Upper lobe of left lung (tissue), 6 donors: ENCODE data around the gene ATXN2. TPM values are rescaled to one million over a fixed set of nuclear protein-coding genes. Genes with fewer than 3 reads are reported as not detected.

Source experiments
- ATAC-seq, 2 donors: fragments of 200-7000 bp; cut with Tn5 transposase; one replicate each; pipeline ENCODE4 v1.9.1; 2022; ENCODE audit warnings: mild to moderate bottlenecking in 2 of 2, moderate library complexity in 2 of 2; ENCODE audit not compliant: low FRiP score in 2 of 2
- DNase-seq, 2 donors: peaks; one replicate each; pipeline ENCODE4 v3.0.0-alpha.2; 2019 to 2020
- H3K27ac ChIP-seq, 4 donors: fragments of 200-600 bp; sonication (generic); one replicate each; pipeline ENCODE4 v1.5.1; 2016 to 2019
- H3K27me3 ChIP-seq, 4 donors: fragments of 200-600 bp; sonication (generic); one replicate each; pipeline ENCODE4 v1.5.1; 2017 to 2019
- H3K36me3 ChIP-seq, 4 donors: fragments of 200-600 bp; sonication (generic); one replicate each; pipeline ENCODE4 v1.5.1; 2016 to 2019
- H3K4me1 ChIP-seq, 4 donors: fragments of 200-600 bp; sonication (generic); one replicate each; pipeline ENCODE4 v1.5.1; 2018 to 2019
- H3K4me3 ChIP-seq, 4 donors: fragments of 200-600 bp; sonication (generic); one replicate each; pipeline ENCODE4 v1.5.1; 2017 to 2019; ENCODE audit warnings: mild to moderate bottlenecking in 2 of 4, moderate library complexity in 1 of 4
- H3K9me3 ChIP-seq, 4 donors: fragments of 200-600 bp; sonication (generic); one replicate each; pipeline ENCODE4 v1.5.1; 2018 to 2019
- CTCF ChIP-seq, 6 experiments: fragments of 450-650 bp in 4 of 6; fragments of 200-600 bp in 2 of 6; sonication (generic) in 2 of 6; IDR thresholded peaks; one replicate each; pipeline ENCODE4 v1.5.1; 2016 to 2019; ENCODE audit warnings: antibody characterized with exemption in 6 of 6
- EP300 ChIP-seq, 4 donors: sonication (generic); formaldehyde crosslinking; IDR thresholded peaks; one replicate each; pipeline ENCODE4 v1.5.1; 2017; ENCODE audit warnings: antibody characterized with exemption in 4 of 4, control low read depth in 2 of 4
- POLR2A ChIP-seq, 4 donors: fragments of 450-650 bp; IDR thresholded peaks; one replicate each; pipeline ENCODE4 v1.5.1; 2016 to 2017; ENCODE audit warnings: antibody characterized with exemption in 4 of 4, mild to moderate bottlenecking in 2 of 4
- POLR2AphosphoS5 ChIP-seq, 2 donors: sonication (generic); formaldehyde crosslinking; IDR thresholded peaks; one replicate each; pipeline ENCODE4 v1.5.1; 2017; ENCODE audit warnings: antibody characterized with exemption in 2 of 2
- WGBS, 2 donors: methylation state at CpG; one replicate each; pipeline ENCODE4 v1.1.5; 2017 to 2018; 5-methylcytosine and 5-hydroxymethylcytosine counted together
- total RNA-seq, 6 donors: library from RNA; depleted of rRNA in 4 of 6; stranded (reverse); fragments of >200 nt in 4 of 6; gene quantifications; one replicate each; pipeline versions ENCODE4 v1.1.0 to v1.2.1, GENCODE V29; 2016 to 2021
- donor health status: DM: no; HTN: no; CAD: no; lungs with moderate emphysema.
- donor health status: DM: no; HTN: yes; CAD: no; lungs with severe emphysema.

Gene ATXN2
- total RNA-seq, 6 donors from 2014 or later, result 50.7 to 189 (median 75.2) TPM

- ATAC-seq, result no peak
- Histone ChIP-seq H3K4me3 (no peak overlapping the region), H3K27me3 (no peaks in the 10 kb centered on the region), H3K4me1 (peaks cover 4 to 25% (median 15%) of the 10 kb centered on the region in 4 donors), H3K36me3 (peaks cover 12 to 37% (median 19%) of the 10 kb centered on the region in 4 donors), H3K27ac (no peak overlapping the region), H3K9me3 (no peaks in the 10 kb centered on the region)
- WGBS, 2 donors, result 90 to 94% methylated on average over 5 of the region's 5 CpGs
- no peak for TF ChIP-seq POLR2A (IDR thresholded peaks at IDR 0.05)
- DNase-seq, result no peak
Measured at GRCh38 chr12:111640506-111640905, 41.4 kb upstream of the ATXN2 start.

DNA sequence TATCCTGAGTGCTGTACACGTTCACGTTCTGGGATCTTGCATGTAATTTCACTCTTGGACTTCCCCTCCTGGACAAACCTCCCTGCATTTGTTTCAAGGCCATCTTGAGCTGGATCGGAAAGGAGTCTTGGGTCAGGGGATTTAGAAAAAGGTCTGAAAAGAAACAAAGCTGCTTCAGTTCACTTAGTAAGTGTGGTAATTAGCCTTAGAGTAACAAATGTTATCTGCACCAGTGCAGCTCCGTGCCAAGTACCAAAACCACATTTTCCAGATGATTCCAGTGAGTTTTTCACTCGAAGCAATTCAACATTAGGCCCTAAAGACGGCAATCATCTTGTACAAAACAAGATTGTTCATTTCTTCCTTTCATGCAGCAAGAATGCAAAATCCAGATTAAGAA lies 39.4 kb upstream of the ATXN2 start:
- H3K4me1 ChIP-seq, result peaks cover 4 to 16% (median 11%) of the 10 kb centered on the region in 4 donors
- peaks cover 2 to 18% (median 6%) of the 10 kb centered on the region in 4 donors for H3K36me3 ChIP-seq
- H3K27ac ChIP-seq, result no peak overlapping the region
- 83 to 86% methylated on average over 6 of the region's 6 CpGs for WGBS, 2 donors
- DNase-seq (no peak), ATAC-seq (no peak)
- no peaks in the 10 kb centered on the region for H3K9me3 ChIP-seq
- H3K4me3 ChIP-seq, result no peak overlapping the region
- TF ChIP-seq EP300 (IDR thresholded peaks at IDR 0.05), result no peak
- TF ChIP-seq POLR2AphosphoS5 (IDR thresholded peaks at IDR 0.05), result no peak
- no peak for TF ChIP-seq POLR2A (IDR thresholded peaks at IDR 0.05)
- no peak for TF ChIP-seq CTCF (IDR thresholded peaks at IDR 0.05)
- no peaks in the 10 kb centered on the region for H3K27me3 ChIP-seq

- Histone ChIP-seq H3K4me3 (no peak overlapping the region), H3K27ac (peak overlapping the region; percentile 39 to 66 (median 49))
- ATAC-seq, result peak; percentile 67 to 84
Measured at GRCh38 chr12:111636209-111636945, 37.3 kb upstream of the ATXN2 start.

GRCh38 chr12:111635524-111635923 lies 36.4 kb upstream of the ATXN2 start:
- WGBS, 2 donors, result 77 to 84% methylated on average over 8 of the region's 8 CpGs
- Histone ChIP-seq H3K27ac (peak overlapping the region in 3 of 4 donors; percentile 39 to 66 (median 56)), H3K27me3 (no peaks in the 10 kb centered on the region), H3K4me3 (no peak overlapping the region), H3K36me3 (no peaks in the 10 kb centered on the region), H3K4me1 (peaks cover 0 to 15% (median 9%) of the 10 kb centered on the region in 4 donors), H3K9me3 (no peaks in the 10 kb centered on the region)
- ATAC-seq (peak in 1 of 2 donors; percentile 30), DNase-seq (no peak)
- TF ChIP-seq CTCF (IDR thresholded peaks at IDR 0.05) (no peak), POLR2AphosphoS5 (IDR thresholded peaks at IDR 0.05) (no peak), EP300 (IDR thresholded peaks at IDR 0.05) (no peak), POLR2A (IDR thresholded peaks at IDR 0.05) (no peak)

More at GRCh38 chr12:111636209-111636945, 37.3 kb upstream of the ATXN2 start:
- H3K36me3 ChIP-seq, result no peaks in the 10 kb centered on the region
- 42 to 48% methylated on average over 18 to 19 of the region's 19 CpGs for WGBS, 2 donors
- peaks cover 0 to 15% (median 9%) of the 10 kb centered on the region in 4 donors for H3K4me1 ChIP-seq
- H3K27me3 ChIP-seq, result no peaks in the 10 kb centered on the region
- DNase-seq, result peak in 1 of 2 donors; percentile 31
- no peaks in the 10 kb centered on the region for H3K9me3 ChIP-seq
- no peak for TF ChIP-seq EP300 (IDR thresholded peaks at IDR 0.05)

DNA sequence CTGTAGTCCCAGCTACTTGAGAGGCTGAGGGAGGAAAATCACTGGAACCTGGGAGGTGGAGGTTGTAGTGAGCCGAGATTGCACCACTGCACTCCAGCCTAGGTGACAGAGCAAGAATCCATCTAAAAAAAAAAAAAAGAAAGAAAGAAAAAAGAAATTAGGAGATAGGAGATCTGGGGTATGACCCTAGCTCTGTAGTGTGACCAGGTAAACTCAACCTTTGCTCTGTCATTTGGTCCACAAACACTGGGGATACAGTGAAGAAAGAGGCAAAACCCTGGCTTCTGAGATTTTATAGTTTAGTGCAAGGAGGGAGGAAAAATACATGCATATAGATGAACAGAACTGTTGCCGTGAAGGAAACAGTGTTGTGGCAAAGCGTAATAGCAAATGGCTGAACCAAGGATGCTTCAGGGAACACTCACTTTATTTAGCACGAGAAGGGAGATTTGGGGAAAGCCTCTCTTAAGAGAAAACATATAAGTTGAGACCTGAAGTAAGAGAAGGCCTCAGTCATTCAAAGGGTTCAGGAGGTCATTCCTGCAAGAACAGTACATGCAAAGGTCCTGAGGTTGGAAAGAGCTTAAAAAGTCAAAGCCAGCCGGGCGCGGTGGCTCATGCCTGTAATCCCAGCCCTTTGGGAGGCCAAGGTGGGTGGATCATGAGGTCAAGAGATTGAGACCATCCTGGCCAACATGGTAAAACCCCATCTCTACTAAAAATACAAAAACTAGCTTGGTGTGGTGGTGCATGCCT lies 29.6 kb upstream of the ATXN2 start:
- no peak overlapping the region for H3K4me3 ChIP-seq
- no peaks in the 10 kb centered on the region for H3K27me3 ChIP-seq
- no peak for ATAC-seq
- TF ChIP-seq EP300 (IDR thresholded peaks at IDR 0.05) (no peak), CTCF (IDR thresholded peaks at IDR 0.05) (no peak), POLR2AphosphoS5 (IDR thresholded peaks at IDR 0.05) (no peak), POLR2A (IDR thresholded peaks at IDR 0.05) (no peak)
- no peaks in the 10 kb centered on the region for H3K36me3 ChIP-seq
- DNase-seq, result no peak
- WGBS, 2 donors, result 86 to 97% methylated on average over 7 of the region's 7 CpGs
- H3K9me3 ChIP-seq, result no peaks in the 10 kb centered on the region
- no peak overlapping the region for H3K27ac ChIP-seq
- H3K4me1 ChIP-seq, result no peaks in the 10 kb centered on the region
